ENCODE data around the gene DLGAP3.
"Not testable (repeated sequence)": the region's sequence is repeated elsewhere in the genome, so short reads cannot be mapped to it uniquely, and the experiment has no call there.

The DLGAP3 gene

DNA sequence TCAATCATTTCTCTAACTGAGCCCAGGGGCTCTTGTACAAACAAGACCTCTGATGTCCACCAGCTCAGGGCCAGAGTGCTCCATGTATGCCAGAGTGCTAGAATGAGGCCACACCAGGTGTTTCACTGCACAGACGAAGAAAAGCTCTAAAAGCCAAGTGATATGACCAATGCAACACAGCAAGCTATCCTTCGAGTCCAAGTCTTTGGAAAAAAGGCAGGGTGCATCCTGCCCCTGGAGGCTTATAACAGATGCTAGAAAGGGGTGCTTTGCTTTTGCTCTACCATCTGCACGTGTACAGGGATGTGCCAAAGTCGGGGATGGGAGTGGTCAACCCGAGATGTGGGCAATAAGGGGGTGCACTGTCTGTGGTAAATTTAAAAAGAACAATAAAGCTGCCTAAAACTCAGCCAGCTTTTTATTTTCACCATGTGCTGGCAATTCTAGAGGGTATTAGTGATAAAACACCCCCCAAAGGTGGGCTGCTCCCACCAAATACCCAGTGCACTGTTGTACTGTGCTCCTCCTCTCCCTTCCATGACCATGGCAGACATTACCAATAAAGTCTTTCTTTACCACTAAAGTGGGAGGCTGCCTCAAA is 102.0 kb downstream of the DLGAP3 start:
- no peak for DNase-seq

DNA sequence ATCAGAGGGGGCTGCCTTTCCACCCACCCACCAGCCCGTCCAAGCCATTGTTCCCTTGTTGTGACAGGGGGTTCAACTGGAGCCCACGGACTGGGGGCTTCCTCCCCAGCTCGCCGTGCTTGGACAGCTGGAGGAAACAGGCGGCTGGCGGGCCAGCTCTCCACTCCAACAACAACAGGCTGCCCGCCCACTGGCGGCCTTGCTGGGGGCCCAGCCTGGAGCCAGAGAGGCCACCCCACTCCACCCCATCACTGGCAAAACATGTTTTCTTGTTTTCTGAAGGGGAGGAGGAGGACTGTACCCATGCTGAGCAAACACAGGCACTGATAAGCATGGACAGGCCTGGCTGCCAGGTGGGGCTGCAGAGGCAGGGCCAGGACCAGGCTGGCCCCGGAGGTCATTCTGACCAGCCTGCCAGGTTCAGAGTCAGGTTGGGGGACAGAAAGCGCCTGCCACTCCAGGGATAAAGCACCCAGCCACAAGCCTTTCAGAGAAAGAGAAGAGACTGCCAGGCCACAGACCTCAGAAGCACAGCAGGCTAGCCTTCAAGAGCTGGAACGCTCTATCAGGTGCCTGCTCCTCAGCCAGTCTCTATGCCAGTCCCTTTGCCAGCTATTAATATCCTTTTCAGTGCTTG is 103.9 kb downstream of the DLGAP3 start:
- no peak for DNase-seq

DNA sequence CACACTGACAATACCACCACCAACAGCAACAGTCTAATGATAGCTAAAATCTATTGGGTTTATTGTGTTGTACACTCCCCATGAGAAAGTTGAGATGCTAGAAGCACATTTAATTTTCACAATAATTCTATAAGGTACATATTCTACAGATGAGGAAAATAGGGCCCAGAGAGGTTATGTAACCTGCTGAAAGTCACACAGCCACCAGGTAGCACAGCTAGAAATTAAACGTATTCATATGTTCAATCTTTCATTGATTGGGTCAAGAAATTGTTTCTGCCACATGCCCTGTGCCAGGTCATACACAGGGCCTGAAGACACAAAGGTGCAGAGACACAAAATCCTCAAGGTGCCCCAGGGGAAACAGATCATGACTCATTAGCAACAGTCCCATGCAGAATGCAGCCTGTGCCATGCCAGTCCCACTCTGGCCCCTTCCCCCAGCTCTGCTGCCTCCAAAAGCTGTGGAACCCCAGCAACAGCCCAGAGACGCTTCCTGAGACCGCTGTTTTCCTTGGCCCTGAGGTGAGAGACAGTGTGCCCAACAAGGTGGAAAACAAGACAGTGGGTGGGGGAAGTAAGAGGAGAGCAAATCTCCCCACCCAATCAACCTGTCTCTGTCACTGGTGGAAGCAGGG is 104.5 kb downstream of the DLGAP3 start:
- DNase-seq, result no peak

DNA sequence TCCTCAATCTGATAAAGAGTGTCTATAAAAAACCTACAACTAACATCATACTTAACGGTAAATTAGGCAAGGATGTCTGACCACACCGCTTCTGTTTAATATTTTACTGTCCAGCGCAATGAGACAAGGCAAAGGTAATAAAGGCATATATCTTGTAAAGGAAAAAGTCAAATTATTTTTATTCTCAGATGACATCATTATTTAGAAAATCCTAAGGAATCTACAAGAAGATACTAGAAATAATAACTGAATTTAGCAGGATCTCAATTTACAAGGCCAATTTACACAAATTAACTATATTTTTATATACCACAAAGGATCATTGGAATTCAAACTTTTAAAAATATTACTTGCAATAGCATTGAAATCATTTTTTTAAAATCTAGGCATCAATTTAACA is 107.2 kb downstream of the DLGAP3 start:
- no peak for DNase-seq

- DNase-seq, result not testable (repeated sequence)
Observed at GRCh38 chr1:34818862-34819261, 110.6 kb downstream of the DLGAP3 start.

- no peak for DNase-seq
Observed at GRCh38 chr1:34816778-34817177, 112.7 kb downstream of the DLGAP3 start.

- no peak for DNase-seq
Observed at GRCh38 chr1:34816332-34816731, 113.1 kb downstream of the DLGAP3 start.
